Neural cell (in vitro differentiated cells): ENCODE data around the gene SLMAP.

Source experiments
- EP300 ChIP-seq: fragments of 450-650 bp; conservative IDR thresholded peaks from 2 replicates; pipeline ENCODE4 v1.6.1; 2014; ENCODE audit warnings: antibody characterized with exemption, mild to moderate bottlenecking, moderate library complexity; ENCODE audit not compliant: poor library complexity, severe bottlenecking
- EZH2 ChIP-seq: fragments of 200-600, 300-800 bp; shearing (Covaris generic), sonication (generic); IDR thresholded peaks from 2 replicates; pipeline ENCODE4 v1.6.1; 2014; ENCODE audit warnings: antibody characterized with exemption, low read length, borderline replicate concordance, mild to moderate bottlenecking; ENCODE audit not compliant: insufficient read depth, poor library complexity, severe bottlenecking
- MXI1 ChIP-seq: fragments of 450-650 bp; conservative IDR thresholded peaks from 2 replicates; pipeline ENCODE4 v1.6.1; 2014; ENCODE audit warnings: antibody characterized with exemption, mild to moderate bottlenecking; ENCODE audit not compliant: poor library complexity, severe bottlenecking
- POLR2AphosphoS5 ChIP-seq: IDR thresholded peaks from 2 replicates; pipeline ENCODE4 v1.6.1; 2012
- TF ChIP-seq, protein P1 (sequence below): fragments of 450-650 bp; IDR thresholded peaks from 2 replicates; pipeline ENCODE4 v1.5.1; 2014; ENCODE audit warnings: antibody characterized with exemption, mild to moderate bottlenecking, moderate library complexity; ENCODE audit not compliant: poor library complexity, severe bottlenecking
- TF ChIP-seq, protein P2 (sequence below): IDR thresholded peaks from 2 replicates; pipeline ENCODE4 v1.6.1; 2012; ENCODE audit warnings: borderline replicate concordance

DNA sequence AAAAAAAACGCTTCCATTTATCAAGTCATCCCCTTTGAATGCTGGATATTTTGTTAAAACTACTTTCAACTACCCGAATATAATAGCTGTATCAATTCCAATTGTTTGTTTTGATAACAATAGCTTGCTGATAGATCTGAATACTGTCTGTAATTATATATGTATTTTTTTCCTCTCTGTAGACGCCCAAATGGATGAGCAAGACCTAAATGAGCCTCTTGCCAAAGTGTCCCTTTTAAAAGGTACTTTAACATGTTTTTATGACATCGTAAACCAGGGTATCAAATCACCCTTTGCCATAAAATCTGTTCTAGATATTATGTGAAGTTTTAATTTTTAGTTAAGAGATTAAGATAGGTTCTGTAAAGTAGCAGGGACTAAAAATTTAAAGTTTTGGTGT, 140.6 kb downstream of the SLMAP start:
- TF ChIP-seq, protein P1, sequence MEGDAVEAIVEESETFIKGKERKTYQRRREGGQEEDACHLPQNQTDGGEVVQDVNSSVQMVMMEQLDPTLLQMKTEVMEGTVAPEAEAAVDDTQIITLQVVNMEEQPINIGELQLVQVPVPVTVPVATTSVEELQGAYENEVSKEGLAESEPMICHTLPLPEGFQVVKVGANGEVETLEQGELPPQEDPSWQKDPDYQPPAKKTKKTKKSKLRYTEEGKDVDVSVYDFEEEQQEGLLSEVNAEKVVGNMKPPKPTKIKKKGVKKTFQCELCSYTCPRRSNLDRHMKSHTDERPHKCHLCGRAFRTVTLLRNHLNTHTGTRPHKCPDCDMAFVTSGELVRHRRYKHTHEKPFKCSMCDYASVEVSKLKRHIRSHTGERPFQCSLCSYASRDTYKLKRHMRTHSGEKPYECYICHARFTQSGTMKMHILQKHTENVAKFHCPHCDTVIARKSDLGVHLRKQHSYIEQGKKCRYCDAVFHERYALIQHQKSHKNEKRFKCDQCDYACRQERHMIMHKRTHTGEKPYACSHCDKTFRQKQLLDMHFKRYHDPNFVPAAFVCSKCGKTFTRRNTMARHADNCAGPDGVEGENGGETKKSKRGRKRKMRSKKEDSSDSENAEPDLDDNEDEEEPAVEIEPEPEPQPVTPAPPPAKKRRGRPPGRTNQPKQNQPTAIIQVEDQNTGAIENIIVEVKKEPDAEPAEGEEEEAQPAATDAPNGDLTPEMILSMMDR: no peak
- TF ChIP-seq EZH2: no peak
- TF ChIP-seq, protein P2, sequence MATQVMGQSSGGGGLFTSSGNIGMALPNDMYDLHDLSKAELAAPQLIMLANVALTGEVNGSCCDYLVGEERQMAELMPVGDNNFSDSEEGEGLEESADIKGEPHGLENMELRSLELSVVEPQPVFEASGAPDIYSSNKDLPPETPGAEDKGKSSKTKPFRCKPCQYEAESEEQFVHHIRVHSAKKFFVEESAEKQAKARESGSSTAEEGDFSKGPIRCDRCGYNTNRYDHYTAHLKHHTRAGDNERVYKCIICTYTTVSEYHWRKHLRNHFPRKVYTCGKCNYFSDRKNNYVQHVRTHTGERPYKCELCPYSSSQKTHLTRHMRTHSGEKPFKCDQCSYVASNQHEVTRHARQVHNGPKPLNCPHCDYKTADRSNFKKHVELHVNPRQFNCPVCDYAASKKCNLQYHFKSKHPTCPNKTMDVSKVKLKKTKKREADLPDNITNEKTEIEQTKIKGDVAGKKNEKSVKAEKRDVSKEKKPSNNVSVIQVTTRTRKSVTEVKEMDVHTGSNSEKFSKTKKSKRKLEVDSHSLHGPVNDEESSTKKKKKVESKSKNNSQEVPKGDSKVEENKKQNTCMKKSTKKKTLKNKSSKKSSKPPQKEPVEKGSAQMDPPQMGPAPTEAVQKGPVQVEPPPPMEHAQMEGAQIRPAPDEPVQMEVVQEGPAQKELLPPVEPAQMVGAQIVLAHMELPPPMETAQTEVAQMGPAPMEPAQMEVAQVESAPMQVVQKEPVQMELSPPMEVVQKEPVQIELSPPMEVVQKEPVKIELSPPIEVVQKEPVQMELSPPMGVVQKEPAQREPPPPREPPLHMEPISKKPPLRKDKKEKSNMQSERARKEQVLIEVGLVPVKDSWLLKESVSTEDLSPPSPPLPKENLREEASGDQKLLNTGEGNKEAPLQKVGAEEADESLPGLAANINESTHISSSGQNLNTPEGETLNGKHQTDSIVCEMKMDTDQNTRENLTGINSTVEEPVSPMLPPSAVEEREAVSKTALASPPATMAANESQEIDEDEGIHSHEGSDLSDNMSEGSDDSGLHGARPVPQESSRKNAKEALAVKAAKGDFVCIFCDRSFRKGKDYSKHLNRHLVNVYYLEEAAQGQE: no peak
- no peak for TF ChIP-seq MXI1
- no peak for TF ChIP-seq EP300
- no peak for TF ChIP-seq POLR2AphosphoS5
